H9 (cell line): ENCODE results near the gene RAB30. TPM values are rescaled to one million over a fixed set of nuclear protein-coding genes. Genes with fewer than 3 reads are reported as not detected.

Source experiments
- DNase-seq: peaks from one replicate; pipeline ENCODE4 v3.0.0-alpha.2; 2017
- H2AFZ ChIP-seq: one replicate; pipeline ENCODE4 v1.6.1; 2013; ENCODE audit warnings: mild to moderate bottlenecking, low read length, control low read depth, moderate library complexity
- H2AK5ac ChIP-seq: 2 replicates; pipeline ENCODE4 v1.6.1; 2013; ENCODE audit warnings: low read length, control low read depth, mixed read lengths; ENCODE audit not compliant: insufficient read length
- H2BK120ac ChIP-seq: one replicate; pipeline ENCODE4 v1.6.1; 2013; ENCODE audit warnings: low read depth, mild to moderate bottlenecking, low read length, control low read depth, inconsistent platforms; ENCODE audit not compliant: poor library complexity, severe bottlenecking
- H2BK12ac ChIP-seq: 2 replicates; pipeline ENCODE4 v1.6.1; 2013; ENCODE audit warnings: low read length, control low read depth, mixed read lengths, low read depth; ENCODE audit not compliant: insufficient read length
- H2BK15ac ChIP-seq: 2 replicates; pipeline ENCODE4 v1.6.1; 2013; ENCODE audit warnings: low read depth, low read length, control low read depth
- H2BK20ac ChIP-seq: one replicate; pipeline ENCODE4 v1.6.1; 2013; ENCODE audit warnings: low read depth, mild to moderate bottlenecking, low read length, control low read depth, inconsistent platforms; ENCODE audit not compliant: poor library complexity, severe bottlenecking
- H2BK5ac ChIP-seq: 2 replicates; pipeline ENCODE4 v1.6.1; 2013; ENCODE audit warnings: low read length, control low read depth, mixed read lengths; ENCODE audit not compliant: insufficient read length
- H3K14ac ChIP-seq: 2 replicates; pipeline ENCODE4 v1.6.1; 2013; ENCODE audit warnings: low read length, control low read depth; ENCODE audit not compliant: insufficient read depth
- H3K18ac ChIP-seq: 2 replicates; pipeline ENCODE4 v1.6.1; 2013; ENCODE audit warnings: low read depth, mild to moderate bottlenecking, mixed read lengths, low read length, control low read depth; ENCODE audit not compliant: insufficient read length
- H3K23ac ChIP-seq: 2 replicates; pipeline ENCODE4 v1.6.1; 2013; ENCODE audit warnings: low read length, control low read depth, mixed read lengths, low read depth; ENCODE audit not compliant: insufficient read length
- H3K23me2 ChIP-seq: 2 replicates; pipeline ENCODE4 v1.6.1; 2013; ENCODE audit warnings: low read depth, mild to moderate bottlenecking, mixed read lengths, low read length, control low read depth; ENCODE audit not compliant: insufficient read length, poor library complexity, severe bottlenecking
- H3K27ac ChIP-seq: 2 replicates; pipeline ENCODE4 v1.5.1; 2013; ENCODE audit warnings: low read length, control low read depth, mixed read lengths, low read depth; ENCODE audit not compliant: insufficient read length
- H3K27me3 ChIP-seq: 2 replicates; pipeline ENCODE4 v1.6.1; 2013; ENCODE audit warnings: low read length, control low read depth, inconsistent platforms; ENCODE audit not compliant: insufficient read depth
- H3K4ac ChIP-seq: 2 replicates; pipeline ENCODE4 v1.6.1; 2013; ENCODE audit warnings: low read depth, mild to moderate bottlenecking, control low read depth, inconsistent platforms, low read length, moderate library complexity
- H3K4me1 ChIP-seq: 2 replicates; pipeline ENCODE4 v1.6.1; 2013; ENCODE audit warnings: low read length, control low read depth, inconsistent platforms; ENCODE audit not compliant: insufficient read depth
- H3K4me2 ChIP-seq: 2 replicates; pipeline ENCODE4 v1.6.1; 2013; ENCODE audit warnings: low read length, control low read depth, mixed read lengths; ENCODE audit not compliant: insufficient read length, insufficient read depth
- H3K56ac ChIP-seq: 2 replicates; pipeline ENCODE4 v1.6.1; 2013; ENCODE audit warnings: low read depth, mild to moderate bottlenecking, mixed read lengths, low read length, control low read depth; ENCODE audit not compliant: insufficient read length
- H3K79me1 ChIP-seq: 2 replicates; pipeline ENCODE4 v1.6.1; 2013; ENCODE audit warnings: low read depth, mild to moderate bottlenecking, moderate library complexity, low read length, control low read depth, inconsistent platforms; ENCODE audit not compliant: insufficient read depth, poor library complexity, severe bottlenecking
- H3K79me2 ChIP-seq: 2 replicates; pipeline ENCODE4 v1.6.1; 2013; ENCODE audit warnings: low read length, control low read depth, inconsistent platforms; ENCODE audit not compliant: insufficient read depth
- H3K9ac ChIP-seq: 2 replicates; pipeline ENCODE4 v1.6.1; 2013; ENCODE audit warnings: low read length, control low read depth, mixed read lengths; ENCODE audit not compliant: insufficient read length; ENCODE audit errors: extremely low read depth
- H3K9me3 ChIP-seq: one replicate; pipeline ENCODE4 v1.6.1; 2013; ENCODE audit warnings: low read depth, low read length, inconsistent platforms; ENCODE audit not compliant: control insufficient read depth
- H3T11ph ChIP-seq: one replicate; pipeline ENCODE4 v1.6.1; 2013; ENCODE audit warnings: mild to moderate bottlenecking, low read length, control low read depth, inconsistent platforms
- H4K20me1 ChIP-seq: one replicate; pipeline ENCODE4 v1.6.1; 2013; ENCODE audit not compliant: control insufficient read depth, insufficient read length, insufficient read depth
- H4K5ac ChIP-seq: 2 replicates; pipeline ENCODE4 v1.6.1; 2013; ENCODE audit warnings: low read depth, mild to moderate bottlenecking, mixed read lengths, low read length, control low read depth; ENCODE audit not compliant: insufficient read length
- H4K8ac ChIP-seq: replicated peaks from 2 replicates; pipeline ENCODE4 v1.6.1; 2013; ENCODE audit warnings: low read length, control low read depth, mixed read lengths, low read depth; ENCODE audit not compliant: insufficient read length
- H4K91ac ChIP-seq: 2 replicates; pipeline ENCODE4 v1.6.1; 2013; ENCODE audit warnings: low read depth, mild to moderate bottlenecking, moderate library complexity, mixed read lengths, low read length, control low read depth; ENCODE audit not compliant: insufficient read length
- H3K27ac Mint-ChIP-seq, 3 experiments: 2 replicates in 2 of 3; 3 replicates in 1 of 3; pipeline ENCODE4 v1.8.0; 2020 to 2021; ENCODE audit warnings: mixed read lengths in 3 of 3, mild to moderate bottlenecking in 1 of 3, moderate library complexity in 1 of 3
- H3K27me3 Mint-ChIP-seq: 2 replicates; pipeline ENCODE4 v1.8.0; 2021; ENCODE audit warnings: low read depth, mild to moderate bottlenecking, moderate library complexity, mixed read lengths
- H3K36me3 Mint-ChIP-seq, 3 experiments: 2 replicates in 2 of 3; 3 replicates in 1 of 3; pipeline ENCODE4 v1.8.0; 2020 to 2021; ENCODE audit warnings: low read depth in 3 of 3, mixed read lengths in 3 of 3; ENCODE audit not compliant: insufficient read depth in 1 of 3
- H3K4me1 Mint-ChIP-seq, 2 experiments: 2 replicates each; pipeline ENCODE4 v1.8.0; 2020; ENCODE audit warnings: mixed read lengths in 2 of 2
- H3K4me3 Mint-ChIP-seq, 2 experiments: 2 replicates in 1 of 2; 3 replicates in 1 of 2; pipeline ENCODE4 v1.8.0; 2020 to 2021; ENCODE audit warnings: mild to moderate bottlenecking in 2 of 2, mixed read lengths in 2 of 2, moderate library complexity in 1 of 2
- H3K9me3 Mint-ChIP-seq, 2 experiments: 2 replicates in 1 of 2; 3 replicates in 1 of 2; pipeline ENCODE4 v1.8.0; 2020; ENCODE audit warnings: mild to moderate bottlenecking in 2 of 2, mixed read lengths in 2 of 2, moderate library complexity in 1 of 2
- WGBS: extraction: QIAGEN DNeasy Blood & Tissue Kit; methylation state at CpG from one replicate; pipeline ENCODE4 v1.1.7; 2013; ENCODE audit warnings: missing lambda C conversion rate, low lambda C conversion rate, mixed read lengths; ENCODE audit not compliant: insufficient read length; ENCODE audit errors: extremely low coverage; 5-methylcytosine and 5-hydroxymethylcytosine counted together
- total RNA-seq: library from RNA; stranded (reverse); gene quantifications from 2 replicates; pipeline ENCODE4 v1.2.1, GENCODE V29; 2021
- TF ChIP-seq, protein P1 (sequence below): fragments of 200-600 bp; sonication (generic); conservative IDR thresholded peaks from 3 replicates; pipeline ENCODE4 v1.8.0; 2021; ENCODE audit warnings: antibody characterized with exemption, mild to moderate bottlenecking

Gene RAB30
- total RNA-seq, 1 experiment from 2014 or later: 4.8 TPM

DNA sequence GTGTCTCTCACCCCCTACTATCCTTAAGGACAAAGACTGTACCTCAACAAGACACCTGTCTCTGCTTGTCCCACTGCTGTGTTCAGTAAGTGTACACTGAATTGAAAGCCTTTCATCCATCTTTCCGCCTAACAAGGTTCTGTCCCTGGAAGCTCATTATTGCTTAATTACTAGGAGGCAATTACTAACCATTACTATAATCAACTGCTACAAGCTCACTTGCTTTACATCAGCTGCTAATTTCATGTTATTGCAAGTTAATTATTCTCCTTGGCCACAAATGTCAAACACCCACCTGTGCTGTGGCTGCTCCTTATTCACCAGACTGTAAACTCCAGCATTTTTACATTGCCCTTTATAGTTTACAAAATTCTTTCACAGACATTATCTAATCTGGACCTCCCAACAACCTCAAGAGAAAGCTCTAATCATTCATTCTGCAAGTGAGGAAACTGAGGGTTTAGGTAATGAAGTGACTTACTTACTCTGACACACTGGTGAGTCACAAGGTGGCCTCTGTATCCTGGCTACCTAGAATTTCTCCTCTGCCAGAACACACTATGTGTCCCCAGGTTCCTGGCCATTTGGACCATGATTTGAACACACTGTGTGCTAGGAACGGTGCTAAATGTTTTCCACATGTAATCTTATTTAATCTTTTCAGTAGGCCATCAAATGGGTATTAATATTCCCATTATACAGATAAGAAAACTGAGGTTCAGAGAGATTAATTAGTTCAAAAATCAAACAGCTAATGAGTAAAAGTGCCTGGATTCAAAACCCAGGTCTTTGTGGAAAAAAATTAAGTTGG, 66.7 kb downstream of the RAB30 start:
- H3K36me3 Mint-ChIP-seq: no peaks in the 10 kb centered on the region
- Histone ChIP-seq H3K79me2 (no peaks in the 10 kb centered on the region), H3K9me3 (no peaks in the 10 kb centered on the region), H2BK15ac (no peak overlapping the region), H3K27ac (no peak overlapping the region), H4K20me1 (peaks cover 2% of the 10 kb centered on the region), H2BK12ac (no peak overlapping the region), H2BK120ac (no peak overlapping the region), H3K14ac (no peak overlapping the region), H3K18ac (no peak overlapping the region), H2AFZ (no peak overlapping the region), H4K8ac (no peak overlapping the region), H2AK5ac (no peak overlapping the region), H3K4me2 (no peak overlapping the region), H3K4ac (no peak overlapping the region), H3K23ac (no peak overlapping the region), H4K91ac (no peak overlapping the region), H2BK20ac (no peak overlapping the region), H2BK5ac (no peak overlapping the region), H3K56ac (no peak overlapping the region), H3K9ac (no peak overlapping the region), H3T11ph (no peak overlapping the region), H3K4me1 (no peaks in the 10 kb centered on the region; the same call in 1 of the 2 replicates), H3K79me1 (no peaks in the 10 kb centered on the region), H4K5ac (no peak overlapping the region), H3K27me3 (no peaks in the 10 kb centered on the region), H3K23me2 (no peaks in the 10 kb centered on the region)
- no peak overlapping the region for H3K4me3 Mint-ChIP-seq
- H3K27ac Mint-ChIP-seq: no peak overlapping the region
- H3K4me1 Mint-ChIP-seq: peaks cover 13 to 21% of the 10 kb centered on the region in 2 experiments
- DNase-seq: no peak
- no peaks in the 10 kb centered on the region for H3K9me3 Mint-ChIP-seq
- TF ChIP-seq, protein P1, sequence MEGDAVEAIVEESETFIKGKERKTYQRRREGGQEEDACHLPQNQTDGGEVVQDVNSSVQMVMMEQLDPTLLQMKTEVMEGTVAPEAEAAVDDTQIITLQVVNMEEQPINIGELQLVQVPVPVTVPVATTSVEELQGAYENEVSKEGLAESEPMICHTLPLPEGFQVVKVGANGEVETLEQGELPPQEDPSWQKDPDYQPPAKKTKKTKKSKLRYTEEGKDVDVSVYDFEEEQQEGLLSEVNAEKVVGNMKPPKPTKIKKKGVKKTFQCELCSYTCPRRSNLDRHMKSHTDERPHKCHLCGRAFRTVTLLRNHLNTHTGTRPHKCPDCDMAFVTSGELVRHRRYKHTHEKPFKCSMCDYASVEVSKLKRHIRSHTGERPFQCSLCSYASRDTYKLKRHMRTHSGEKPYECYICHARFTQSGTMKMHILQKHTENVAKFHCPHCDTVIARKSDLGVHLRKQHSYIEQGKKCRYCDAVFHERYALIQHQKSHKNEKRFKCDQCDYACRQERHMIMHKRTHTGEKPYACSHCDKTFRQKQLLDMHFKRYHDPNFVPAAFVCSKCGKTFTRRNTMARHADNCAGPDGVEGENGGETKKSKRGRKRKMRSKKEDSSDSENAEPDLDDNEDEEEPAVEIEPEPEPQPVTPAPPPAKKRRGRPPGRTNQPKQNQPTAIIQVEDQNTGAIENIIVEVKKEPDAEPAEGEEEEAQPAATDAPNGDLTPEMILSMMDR: no peak
- no peaks in the 10 kb centered on the region for H3K27me3 Mint-ChIP-seq
- no CpG with 5 or more reads among the region's 2 CpGs for WGBS
